ENCODE results near the gene VPS37B. TPM values are rescaled to one million over a fixed set of nuclear protein-coding genes. Genes with fewer than 3 reads are reported as not detected.

The VPS37B gene
- total and polyA plus RNA-seq, 2 donors from 2014 or later, result 21.4 to 47.8 TPM

DNA sequence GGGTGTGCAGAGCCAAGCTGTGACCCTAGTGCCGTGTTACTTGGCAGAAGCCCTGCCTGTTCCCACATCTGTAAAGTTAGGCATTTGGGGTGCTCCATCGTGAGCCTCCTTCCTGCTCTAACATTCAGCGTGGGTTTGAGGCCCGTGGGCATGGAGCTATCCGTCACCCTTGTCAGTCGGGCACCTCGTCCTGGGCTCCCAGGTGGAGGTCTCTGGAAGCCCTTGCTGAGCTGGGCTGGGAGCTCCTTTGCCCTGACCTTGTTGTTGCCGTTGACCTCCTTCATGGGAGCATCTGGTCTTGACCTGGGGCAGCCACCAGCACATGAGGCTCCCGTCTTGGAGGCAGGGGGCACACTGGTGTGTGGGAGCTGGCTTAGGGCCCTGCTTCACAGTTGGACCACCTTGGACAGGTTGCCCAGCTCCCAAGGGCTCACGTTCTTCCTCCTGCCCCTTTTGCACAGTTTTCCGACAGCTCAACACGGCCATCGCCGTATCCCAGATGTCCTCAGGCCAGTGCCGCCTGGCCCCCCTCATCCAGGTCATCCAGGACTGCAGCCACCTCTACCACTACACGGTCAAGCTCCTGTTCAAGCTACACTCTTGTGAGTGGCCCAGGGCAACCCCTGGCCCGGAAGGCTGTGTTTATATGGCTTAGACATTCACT is 42.2 kb downstream of the VPS37B start:
- no peak for FAIRE-seq
- H3K27ac ChIP-seq (ENCODE audit: low read depth in 2 of 2, low read length in 2 of 2), result no peak overlapping the region
- intact Hi-C loops (cut with DNase I), result no loop called here

DNA sequence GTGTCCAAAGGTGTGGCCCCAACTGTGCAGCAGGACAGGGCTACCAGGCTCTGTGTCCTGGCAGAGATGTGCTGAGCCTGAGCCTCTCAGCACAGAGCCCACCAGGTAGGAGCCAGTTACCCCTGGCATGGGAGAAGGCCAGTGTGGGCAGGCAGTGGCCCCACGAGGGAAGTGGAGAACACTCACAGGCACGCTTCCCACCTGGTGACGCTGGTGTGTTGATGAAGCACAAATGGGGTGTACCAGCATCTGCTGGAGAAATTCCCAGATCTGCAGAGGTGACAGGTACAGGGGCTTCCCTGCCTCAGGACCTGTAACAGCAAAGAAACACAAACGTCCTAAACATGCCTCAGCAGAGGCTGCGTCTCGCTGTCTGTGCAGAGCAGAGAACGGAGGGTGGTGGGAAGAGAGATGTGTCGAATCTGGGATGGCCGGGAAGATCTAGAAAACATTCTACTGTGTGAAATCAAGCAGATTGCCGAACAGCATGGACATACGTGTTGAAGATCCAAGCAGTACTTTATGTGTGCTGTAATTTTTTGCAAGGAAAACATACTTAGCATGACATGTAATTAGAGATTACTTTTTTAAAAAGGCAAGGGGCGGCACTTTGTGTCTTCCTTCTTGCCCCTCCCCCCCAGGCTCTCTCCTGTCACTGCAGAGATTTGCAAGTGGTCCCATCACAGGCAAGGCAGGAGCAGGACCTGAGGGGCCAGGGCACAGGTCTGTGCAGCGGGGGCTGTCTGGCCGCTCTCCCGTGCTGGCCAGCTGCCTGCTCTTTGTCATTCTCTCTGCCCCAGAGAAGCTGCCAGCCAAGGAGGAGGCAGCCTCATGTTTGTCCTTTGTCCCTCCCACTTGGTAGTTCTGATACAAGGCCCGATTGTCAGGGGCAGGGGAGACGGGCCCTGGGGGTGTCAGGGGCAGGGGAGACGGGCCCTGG is 43.3 kb downstream of the VPS37B start:
- no peak overlapping the region for H3K4me3 ChIP-seq (ENCODE audit: low read length in 3 of 3)
- FAIRE-seq, result no peak
- no peak overlapping the region for H3K9ac ChIP-seq (ENCODE audit: low read length in 3 of 3)

More for the DNA sequence above, 42.2 kb downstream of the VPS37B start:
- H3K27me3 ChIP-seq (ENCODE audit: control insufficient read depth, insufficient read depth, low read length), result no peaks in the 10 kb centered on the region
- DNase-seq, result peak in 2 of 5 donors; percentile 15 to 36
- H3K36me3 ChIP-seq (ENCODE audit: control insufficient read depth in 2 of 3, insufficient read depth in 3 of 3, low read length in 3 of 3), result peaks cover 0 to 35% (median 12%) of the 10 kb centered on the region in 3 donors
- H3K4me3 ChIP-seq (ENCODE audit: low read length in 3 of 3), result no peak overlapping the region
- H3K9ac ChIP-seq (ENCODE audit: low read length in 3 of 3), result no peak overlapping the region
- TF ChIP-seq, protein P1, sequence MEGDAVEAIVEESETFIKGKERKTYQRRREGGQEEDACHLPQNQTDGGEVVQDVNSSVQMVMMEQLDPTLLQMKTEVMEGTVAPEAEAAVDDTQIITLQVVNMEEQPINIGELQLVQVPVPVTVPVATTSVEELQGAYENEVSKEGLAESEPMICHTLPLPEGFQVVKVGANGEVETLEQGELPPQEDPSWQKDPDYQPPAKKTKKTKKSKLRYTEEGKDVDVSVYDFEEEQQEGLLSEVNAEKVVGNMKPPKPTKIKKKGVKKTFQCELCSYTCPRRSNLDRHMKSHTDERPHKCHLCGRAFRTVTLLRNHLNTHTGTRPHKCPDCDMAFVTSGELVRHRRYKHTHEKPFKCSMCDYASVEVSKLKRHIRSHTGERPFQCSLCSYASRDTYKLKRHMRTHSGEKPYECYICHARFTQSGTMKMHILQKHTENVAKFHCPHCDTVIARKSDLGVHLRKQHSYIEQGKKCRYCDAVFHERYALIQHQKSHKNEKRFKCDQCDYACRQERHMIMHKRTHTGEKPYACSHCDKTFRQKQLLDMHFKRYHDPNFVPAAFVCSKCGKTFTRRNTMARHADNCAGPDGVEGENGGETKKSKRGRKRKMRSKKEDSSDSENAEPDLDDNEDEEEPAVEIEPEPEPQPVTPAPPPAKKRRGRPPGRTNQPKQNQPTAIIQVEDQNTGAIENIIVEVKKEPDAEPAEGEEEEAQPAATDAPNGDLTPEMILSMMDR (IDR thresholded peaks at IDR 0.05; ENCODE audit: borderline replicate concordance, extremely low read depth, insufficient read depth), result no peak
- peaks cover 0 to 8% (median 0%) of the 10 kb centered on the region in 3 donors for H3K4me1 ChIP-seq (ENCODE audit: control insufficient read depth in 2 of 3, insufficient read depth in 2 of 3, low read depth in 1 of 3, low read length in 3 of 3)
- H3K9me3 ChIP-seq (ENCODE audit: control insufficient read depth in 2 of 3, insufficient read depth in 1 of 3, low read length in 3 of 3), result no peaks in the 10 kb centered on the region

DNA sequence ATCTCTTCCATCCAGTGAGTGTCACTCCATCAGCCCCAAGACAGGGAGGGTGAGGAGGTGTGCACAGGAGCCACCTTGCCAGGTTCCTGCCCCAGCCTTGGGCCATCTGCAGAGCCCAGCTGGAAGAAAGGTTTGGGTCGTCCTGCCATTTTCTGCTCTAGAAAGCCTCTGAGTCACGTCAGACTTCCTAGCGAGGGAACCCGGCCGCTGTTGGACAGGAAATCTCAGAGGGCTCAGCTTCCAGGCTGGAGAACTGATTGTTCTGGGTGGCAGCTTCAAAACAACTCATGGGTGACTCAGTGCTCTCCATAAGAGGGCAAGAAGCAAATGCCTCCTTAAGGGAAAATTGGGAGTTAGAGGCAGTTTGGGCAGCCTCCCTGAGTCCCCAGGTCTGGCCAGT is 44.1 kb downstream of the VPS37B start:
- Histone ChIP-seq H3K9me3 (ENCODE audit: control insufficient read depth in 2 of 3, insufficient read depth in 1 of 3, low read length in 3 of 3) (no peaks in the 10 kb centered on the region), H3K9ac (ENCODE audit: low read length in 3 of 3) (no peak overlapping the region), H3K4me1 (ENCODE audit: control insufficient read depth in 2 of 3, insufficient read depth in 2 of 3, low read depth in 1 of 3, low read length in 3 of 3) (peaks cover 0 to 8% (median 0%) of the 10 kb centered on the region in 3 donors), H3K27ac (ENCODE audit: low read depth in 2 of 2, low read length in 2 of 2) (no peak overlapping the region), H3K27me3 (ENCODE audit: control insufficient read depth, insufficient read depth, low read length) (no peaks in the 10 kb centered on the region), H3K36me3 (ENCODE audit: control insufficient read depth in 2 of 3, insufficient read depth in 3 of 3, low read length in 3 of 3) (peaks cover 0 to 29% (median 7%) of the 10 kb centered on the region in 3 donors), H3K4me3 (ENCODE audit: low read length in 3 of 3) (no peak overlapping the region)
- FAIRE-seq, result no peak
- TF ChIP-seq, protein P1 (IDR thresholded peaks at IDR 0.05; ENCODE audit: borderline replicate concordance, extremely low read depth, insufficient read depth), result no peak
- peak in 1 of 5 donors; percentile 60 for DNase-seq
- intact Hi-C loops (cut with DNase I), result no loop called here

More for the DNA sequence above, 43.3 kb downstream of the VPS37B start:
- TF ChIP-seq, protein P1 (IDR thresholded peaks at IDR 0.05; ENCODE audit: borderline replicate concordance, extremely low read depth, insufficient read depth), result no peak
- no peaks in the 10 kb centered on the region for H3K9me3 ChIP-seq (ENCODE audit: control insufficient read depth in 2 of 3, insufficient read depth in 1 of 3, low read length in 3 of 3)
- intact Hi-C loops (cut with DNase I), result no loop called here
- peaks cover 0 to 35% (median 12%) of the 10 kb centered on the region in 3 donors for H3K36me3 ChIP-seq (ENCODE audit: control insufficient read depth in 2 of 3, insufficient read depth in 3 of 3, low read length in 3 of 3)
- H3K4me1 ChIP-seq (ENCODE audit: control insufficient read depth in 2 of 3, insufficient read depth in 2 of 3, low read depth in 1 of 3, low read length in 3 of 3), result peaks cover 0 to 8% (median 0%) of the 10 kb centered on the region in 3 donors
- peak in 2 of 5 donors; percentile 34 to 62 for DNase-seq
- H3K27me3 ChIP-seq (ENCODE audit: control insufficient read depth, insufficient read depth, low read length), result no peaks in the 10 kb centered on the region
- no peak overlapping the region for H3K27ac ChIP-seq (ENCODE audit: low read depth in 2 of 2, low read length in 2 of 2)

All from kidney (tissue), 14 donors.